NB4 (cell line): ENCODE measurements around the gene CDH7.

Experiments
- POLR2A ChIP-seq: IDR thresholded peaks from 2 replicates; pipeline ENCODE4 v1.6.1; 2011; ENCODE audit warnings: mild to moderate bottlenecking; ENCODE audit not compliant: insufficient read length; ENCODE audit errors: extremely low read depth
- TF ChIP-seq, protein P1 (sequence below): IDR thresholded peaks from one replicate; pipeline ENCODE4 v1.5.1; 2012; ENCODE audit warnings: low read depth, low read length

DNA sequence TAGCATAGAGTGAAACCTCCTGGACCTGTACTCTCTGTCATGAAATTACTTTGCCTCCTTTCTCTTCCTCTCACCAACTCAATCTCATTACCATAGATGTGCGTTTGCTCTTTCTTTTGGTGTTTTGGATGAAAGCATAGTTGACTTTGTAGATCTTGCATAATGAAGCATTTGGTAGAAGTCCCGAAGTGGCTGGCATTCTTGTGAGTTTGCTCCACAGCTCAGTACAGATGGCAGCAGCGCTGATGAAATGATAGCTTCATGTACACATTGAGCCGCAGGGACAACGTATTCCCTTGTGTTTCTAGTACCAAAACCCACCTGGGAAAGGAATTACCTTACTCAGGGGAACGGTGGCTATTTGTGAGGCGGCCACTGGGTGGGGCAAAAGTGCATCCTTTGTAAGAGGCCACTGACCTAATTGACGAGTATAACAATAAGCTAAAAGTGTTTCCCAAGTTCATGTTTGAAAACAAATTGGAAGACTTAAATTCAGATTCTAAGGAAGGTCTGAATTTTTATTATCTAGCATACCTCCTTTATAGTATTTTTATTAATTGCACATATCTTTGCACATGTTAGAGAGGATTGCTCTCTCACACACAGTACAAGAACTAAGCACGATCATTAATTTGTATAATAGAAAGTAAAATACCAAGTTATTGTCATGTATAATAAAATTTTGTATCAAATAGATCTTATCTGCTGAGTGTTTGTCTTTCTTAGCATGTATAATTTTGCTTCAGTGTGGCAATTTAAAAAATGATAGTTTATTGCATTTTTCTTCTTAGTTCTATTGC is 25.4 kb upstream of the CDH7 start:
- no peak for TF ChIP-seq POLR2A
- TF ChIP-seq, protein P1, sequence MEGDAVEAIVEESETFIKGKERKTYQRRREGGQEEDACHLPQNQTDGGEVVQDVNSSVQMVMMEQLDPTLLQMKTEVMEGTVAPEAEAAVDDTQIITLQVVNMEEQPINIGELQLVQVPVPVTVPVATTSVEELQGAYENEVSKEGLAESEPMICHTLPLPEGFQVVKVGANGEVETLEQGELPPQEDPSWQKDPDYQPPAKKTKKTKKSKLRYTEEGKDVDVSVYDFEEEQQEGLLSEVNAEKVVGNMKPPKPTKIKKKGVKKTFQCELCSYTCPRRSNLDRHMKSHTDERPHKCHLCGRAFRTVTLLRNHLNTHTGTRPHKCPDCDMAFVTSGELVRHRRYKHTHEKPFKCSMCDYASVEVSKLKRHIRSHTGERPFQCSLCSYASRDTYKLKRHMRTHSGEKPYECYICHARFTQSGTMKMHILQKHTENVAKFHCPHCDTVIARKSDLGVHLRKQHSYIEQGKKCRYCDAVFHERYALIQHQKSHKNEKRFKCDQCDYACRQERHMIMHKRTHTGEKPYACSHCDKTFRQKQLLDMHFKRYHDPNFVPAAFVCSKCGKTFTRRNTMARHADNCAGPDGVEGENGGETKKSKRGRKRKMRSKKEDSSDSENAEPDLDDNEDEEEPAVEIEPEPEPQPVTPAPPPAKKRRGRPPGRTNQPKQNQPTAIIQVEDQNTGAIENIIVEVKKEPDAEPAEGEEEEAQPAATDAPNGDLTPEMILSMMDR = peak; percentile 45
